ENCODE data around the gene SLC6A19.

SLC6A19 gene

DNA sequence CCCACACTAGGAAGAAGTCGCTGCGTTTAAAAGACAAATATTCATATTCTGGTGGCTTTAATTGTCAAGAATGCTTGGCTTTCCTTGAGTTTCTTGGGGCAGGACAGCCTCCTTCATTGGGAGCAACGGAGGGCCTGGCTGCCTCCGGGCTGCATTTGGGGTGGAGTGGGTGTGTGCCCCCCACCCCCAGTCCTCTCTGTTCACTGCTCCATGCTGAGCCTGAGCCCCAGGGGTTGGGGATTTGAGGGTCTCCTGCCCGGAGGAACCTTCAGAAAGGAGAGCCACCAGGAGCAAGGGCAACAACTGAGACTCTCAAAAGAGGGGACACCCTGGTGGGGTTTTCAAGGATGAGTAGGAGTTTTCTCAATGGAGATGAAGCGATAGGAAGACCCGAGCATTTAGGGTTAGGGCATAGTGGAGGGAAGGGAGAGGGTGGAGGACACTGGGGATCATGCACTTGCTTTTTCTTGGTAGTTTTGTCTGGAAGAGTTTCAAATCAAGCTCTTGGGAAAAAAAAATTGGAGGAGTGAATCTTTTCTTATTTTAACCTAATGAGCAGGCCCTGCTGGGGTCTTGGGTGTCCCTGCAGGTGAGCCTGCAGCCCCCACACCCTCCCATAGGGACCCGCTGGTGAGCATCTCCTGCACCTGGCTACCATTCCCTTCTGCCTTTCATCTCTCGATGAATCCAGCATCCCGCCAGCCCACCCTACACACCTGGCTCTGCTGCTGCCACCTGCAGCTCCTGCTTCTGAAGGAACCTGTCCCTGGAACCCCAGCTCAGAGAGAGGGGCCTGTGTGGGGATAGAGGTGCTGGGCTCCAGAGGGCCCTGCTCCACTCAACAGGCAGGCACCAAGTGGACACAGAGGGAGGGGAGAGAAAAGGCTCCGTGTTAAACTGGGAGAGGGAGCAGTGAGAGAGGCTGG lies 4.1 kb downstream of the SLC6A19 start:
- DNase-seq (ENCODE audit: low read depth) = no peak
- no peak overlapping the region for H3K4me3 ChIP-seq (ENCODE audit: low read depth, low read length)

GRCh38 chr5:1206521-1207412 lies 5.4 kb downstream of the SLC6A19 start:
- no peak for DNase-seq (ENCODE audit: low read depth)
- no peak overlapping the region for H3K4me3 ChIP-seq (ENCODE audit: low read depth, low read length)

DNA sequence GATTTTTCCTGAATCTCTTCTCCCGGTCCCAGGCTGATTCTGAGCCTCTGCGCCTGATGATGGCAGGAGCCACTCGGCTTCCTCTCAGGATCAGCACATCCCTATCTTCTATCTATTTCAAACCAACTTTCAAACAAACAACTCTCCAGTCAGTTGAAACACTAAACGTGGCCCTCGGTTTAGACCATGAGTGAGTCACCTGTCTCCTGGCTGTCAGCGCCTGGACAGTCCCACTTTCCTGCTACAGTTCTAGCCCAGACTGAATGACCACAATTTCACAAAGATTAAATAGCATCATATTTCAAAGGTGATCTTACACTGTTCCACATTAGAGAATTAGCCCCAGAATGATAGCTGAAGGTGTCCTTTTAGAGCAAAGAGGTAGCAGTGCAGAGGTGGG lies 6.2 kb downstream of the SLC6A19 start:
- no peak overlapping the region for H3K4me3 ChIP-seq (ENCODE audit: low read depth, low read length)
- DNase-seq (ENCODE audit: low read depth) = no peak

DNA sequence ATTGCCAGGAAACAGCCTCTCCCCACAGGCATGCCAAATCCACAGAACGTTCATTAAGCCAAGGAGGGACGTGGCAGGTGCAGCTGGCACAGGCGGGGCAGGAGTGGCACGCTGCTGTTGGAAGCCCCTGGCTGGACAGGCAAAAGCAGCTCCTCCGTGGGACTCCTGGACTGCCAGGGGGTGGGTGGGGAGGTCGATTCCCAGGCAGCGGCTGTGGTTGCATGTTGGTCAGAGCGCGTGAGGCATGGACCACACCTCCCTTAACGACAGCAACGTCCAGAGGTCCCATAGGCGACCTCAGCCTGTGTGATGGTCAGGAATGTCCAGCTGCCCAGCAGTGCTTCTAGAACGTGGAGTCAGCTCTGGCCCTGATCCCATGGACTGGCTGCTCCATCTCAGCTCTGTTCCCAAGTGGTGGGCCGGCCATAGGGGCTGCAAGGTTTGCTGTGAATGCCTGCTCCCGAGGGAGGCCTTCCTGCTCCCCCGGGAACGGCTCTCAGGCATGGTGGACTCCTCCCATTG lies 6.9 kb downstream of the SLC6A19 start:
- H3K4me3 ChIP-seq (ENCODE audit: low read depth, low read length) = no peak overlapping the region

GRCh38 chr5:1208743-1209488 lies 7.5 kb downstream of the SLC6A19 start:
- DNase-seq (ENCODE audit: low read depth) = no peak
- no peak overlapping the region for H3K4me3 ChIP-seq (ENCODE audit: low read depth, low read length)

More for the DNA sequence above, 6.9 kb downstream of the SLC6A19 start:
- DNase-seq (ENCODE audit: low read depth) = no peak

DNA sequence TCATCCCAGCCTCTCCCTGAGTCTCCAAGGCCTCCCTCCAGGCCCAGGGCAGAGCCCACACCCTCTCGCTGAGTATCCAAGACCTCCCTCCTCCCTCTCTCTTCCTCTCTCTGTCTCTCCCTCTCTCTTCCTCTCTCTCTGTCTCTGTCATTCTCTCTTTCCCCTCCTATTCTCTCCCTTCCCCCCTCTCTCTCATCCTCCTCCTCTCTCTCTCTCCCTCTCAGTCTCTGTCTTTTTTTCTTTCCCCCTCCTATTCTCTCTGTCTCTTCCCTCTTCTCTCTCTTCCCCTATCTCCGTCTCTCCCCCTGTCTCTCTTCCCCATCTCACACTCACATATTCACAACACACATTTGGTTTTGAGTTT lies 8.1 kb downstream of the SLC6A19 start:
- no peak for DNase-seq (ENCODE audit: low read depth)
- no peak overlapping the region for H3K4me3 ChIP-seq (ENCODE audit: low read depth, low read length)

- no peak for DNase-seq (ENCODE audit: low read depth)
Observed at GRCh38 chr5:1209896-1210776, 8.7 kb downstream of the SLC6A19 start.

DNA sequence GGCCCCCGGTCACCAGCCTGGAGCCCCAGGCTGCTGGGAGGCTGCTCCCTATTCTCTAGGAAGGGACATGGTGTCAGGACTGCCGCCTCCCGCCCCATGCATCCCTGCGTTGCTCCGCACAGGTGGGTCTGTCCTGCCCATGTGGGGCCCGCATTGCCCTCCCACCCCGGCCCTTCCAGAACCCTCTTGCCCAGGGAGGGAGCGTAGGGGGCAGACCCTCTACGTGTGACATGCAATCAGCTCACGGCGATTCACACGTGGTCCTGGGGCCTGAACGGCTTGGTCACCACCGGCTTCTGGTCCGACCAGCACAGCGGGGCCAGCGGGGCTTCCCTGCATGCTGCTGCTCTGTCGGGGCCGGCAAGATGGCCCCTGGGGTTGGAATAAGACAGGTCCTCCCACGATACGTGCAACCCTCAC lies 9.4 kb downstream of the SLC6A19 start:
- H3K4me3 ChIP-seq (ENCODE audit: low read depth, low read length) = no peak overlapping the region
- DNase-seq (ENCODE audit: low read depth) = no peak

More at GRCh38 chr5:1209896-1210776, 8.7 kb downstream of the SLC6A19 start:
- H3K4me3 ChIP-seq (ENCODE audit: low read depth, low read length) = no peak overlapping the region

DNA sequence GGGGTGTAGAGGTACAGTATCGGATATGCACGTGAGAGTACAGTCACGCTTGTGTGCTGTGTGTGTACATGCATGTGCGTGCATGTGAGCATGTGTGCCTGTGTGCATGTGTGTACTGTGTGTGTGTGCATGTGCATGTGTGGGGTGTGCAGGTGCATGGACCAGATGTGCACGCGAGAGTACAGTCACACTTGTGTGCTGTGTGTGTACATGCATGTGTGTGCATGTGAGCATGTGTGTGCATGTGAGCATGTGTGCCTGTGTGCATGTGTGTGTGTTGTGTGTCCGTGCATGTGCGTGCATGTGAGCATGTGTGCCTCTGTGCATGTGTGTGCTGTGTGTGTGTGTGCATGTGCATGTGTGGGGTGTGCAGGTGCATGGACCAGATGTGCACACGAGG lies 10.3 kb downstream of the SLC6A19 start:
- H3K4me3 ChIP-seq (ENCODE audit: low read depth, low read length) = no peak overlapping the region
- no peak for DNase-seq (ENCODE audit: low read depth)

GRCh38 chr5:1212271-1212670 lies 10.9 kb downstream of the SLC6A19 start:
- DNase-seq (ENCODE audit: low read depth) = no peak
- no peak overlapping the region for H3K4me3 ChIP-seq (ENCODE audit: low read depth, low read length)

GRCh38 chr5:1212881-1213280 lies 11.5 kb downstream of the SLC6A19 start:
- no peak overlapping the region for H3K4me3 ChIP-seq (ENCODE audit: low read depth, low read length)
- no peak for DNase-seq (ENCODE audit: low read depth)

DNA sequence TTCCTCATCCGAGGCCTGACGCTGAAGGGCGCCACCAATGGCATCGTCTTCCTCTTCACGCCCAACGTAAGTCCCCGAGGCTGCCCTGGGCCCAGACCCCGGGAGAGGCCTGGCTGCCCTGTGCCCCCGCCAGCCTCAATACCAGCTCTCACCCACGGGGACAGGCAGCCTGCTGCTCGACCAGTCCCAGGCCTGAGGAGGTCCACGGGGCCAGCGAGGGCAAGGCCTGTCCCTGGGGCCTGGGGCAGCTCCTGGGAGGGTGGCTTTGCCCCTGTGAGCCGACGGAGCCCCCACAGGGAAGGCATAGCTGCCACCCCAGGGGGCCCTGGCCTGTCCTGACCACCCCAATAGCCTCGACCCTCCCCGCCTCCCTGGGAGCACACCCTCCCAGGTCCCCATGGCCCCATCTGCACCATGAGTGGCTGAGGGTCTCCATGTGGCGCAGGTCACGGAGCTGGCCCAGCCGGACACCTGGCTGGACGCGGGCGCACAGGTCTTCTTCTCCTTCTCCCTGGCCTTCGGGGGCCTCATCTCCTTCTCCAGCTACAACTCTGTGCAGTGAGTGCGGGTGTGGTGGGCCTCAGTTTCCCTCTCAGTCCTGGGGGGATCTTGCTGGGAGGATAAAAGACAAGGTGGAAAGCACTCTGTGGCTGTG lies 12.2 kb downstream of the SLC6A19 start:
- no peak overlapping the region for H3K4me3 ChIP-seq (ENCODE audit: low read depth, low read length)
- no peak for DNase-seq (ENCODE audit: low read depth)

DNA sequence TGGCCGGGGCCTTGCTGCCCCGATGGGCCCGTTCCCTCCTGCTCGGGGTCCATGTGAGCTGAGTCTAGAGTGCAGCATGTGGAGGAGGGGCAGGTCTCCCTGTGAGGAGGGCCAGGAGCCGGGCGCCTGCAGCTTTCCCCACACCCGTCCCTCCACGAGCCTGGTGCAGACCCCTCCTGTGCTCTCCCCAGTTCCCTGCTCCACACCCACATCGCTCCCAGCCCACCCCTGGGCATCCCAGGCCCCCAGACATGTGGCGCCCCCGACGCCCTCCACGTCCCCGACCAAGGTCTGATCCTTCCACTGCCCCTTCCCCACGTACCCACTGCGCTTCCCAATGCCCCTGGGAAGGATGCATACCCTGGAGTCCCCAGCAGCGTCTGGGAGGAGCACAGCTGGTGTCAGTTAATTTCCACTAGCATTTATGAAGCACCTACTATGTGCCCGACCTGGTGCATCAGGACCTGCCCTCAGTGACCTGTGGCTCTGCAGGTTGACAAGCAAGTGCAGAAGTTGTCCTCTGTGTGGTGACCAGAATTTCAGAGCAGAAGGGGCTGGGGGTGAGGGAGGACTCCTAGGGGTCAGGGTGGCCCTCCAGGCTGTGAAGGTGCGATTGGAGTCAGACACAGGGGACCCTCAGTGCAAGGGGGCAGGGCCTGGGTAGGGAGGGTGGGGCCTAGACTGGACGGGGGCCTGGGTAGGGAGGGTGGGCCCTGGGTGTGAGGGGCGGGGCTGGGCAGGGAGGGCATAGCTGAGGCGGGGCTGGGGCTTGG lies 13.0 kb downstream of the SLC6A19 start:
- DNase-seq (ENCODE audit: low read depth) = no peak
- H3K4me3 ChIP-seq (ENCODE audit: low read depth, low read length) = no peak overlapping the region

GRCh38 chr5:1214936-1215220 lies 13.5 kb downstream of the SLC6A19 start:
- H3K4me3 ChIP-seq (ENCODE audit: low read depth, low read length) = no peak overlapping the region
- DNase-seq (ENCODE audit: low read depth) = no peak

DNA sequence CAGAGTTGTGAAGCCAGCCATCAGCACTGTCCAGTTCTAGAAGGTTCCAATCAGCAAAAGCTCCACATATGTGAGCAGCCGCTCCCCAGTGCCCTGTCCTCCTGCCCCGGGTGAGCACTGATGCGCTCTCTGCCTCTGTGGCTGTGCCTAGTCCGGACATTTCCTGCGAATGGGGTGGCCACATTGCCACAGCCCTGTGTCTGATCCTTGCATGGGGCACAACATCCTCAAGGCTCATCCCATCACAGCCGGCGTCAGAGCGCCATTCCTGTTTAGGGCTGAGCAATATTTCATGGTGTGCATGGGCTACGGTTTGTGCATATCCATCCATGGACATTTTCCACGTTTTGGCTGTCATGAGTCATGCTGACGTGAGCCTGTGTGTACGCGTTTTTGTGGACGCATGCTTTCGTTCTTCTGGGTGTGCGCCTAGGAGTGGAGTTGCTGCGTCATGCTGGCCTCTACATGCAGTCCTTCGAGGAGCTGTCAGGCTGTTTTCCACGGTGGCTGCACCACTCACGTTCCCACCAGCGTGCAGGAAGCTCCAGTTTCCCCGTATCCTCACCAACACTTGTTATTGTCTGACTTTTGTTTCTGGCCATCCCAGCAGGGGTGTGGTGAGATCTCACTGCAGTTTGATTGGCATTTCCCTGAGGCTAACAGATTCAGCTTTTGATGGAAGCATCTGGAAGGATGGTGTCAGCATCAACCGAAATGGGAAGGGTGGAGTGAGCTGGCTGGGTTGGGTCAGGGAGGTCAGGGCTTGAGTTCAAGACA lies 14.1 kb downstream of the SLC6A19 start:
- no peak overlapping the region for H3K4me3 ChIP-seq (ENCODE audit: low read depth, low read length)
- DNase-seq (ENCODE audit: low read depth) = no peak

GRCh38 chr5:1216211-1216917 lies 15.0 kb downstream of the SLC6A19 start:
- no peak overlapping the region for H3K4me3 ChIP-seq (ENCODE audit: low read depth, low read length)
- DNase-seq (ENCODE audit: low read depth) = no peak

All from skeletal muscle cell (primary cell).